DLD1 (cell line): Measurements from ENCODE around the gene PRKG1.

Experiments used
- in situ Hi-C: cut with HindIII; loops from 2 replicates; pipeline ENCODE4 v1.10.0; 2017; ENCODE audit warnings: low sequenced_read_pairs

Gene PRKG1

DNA sequence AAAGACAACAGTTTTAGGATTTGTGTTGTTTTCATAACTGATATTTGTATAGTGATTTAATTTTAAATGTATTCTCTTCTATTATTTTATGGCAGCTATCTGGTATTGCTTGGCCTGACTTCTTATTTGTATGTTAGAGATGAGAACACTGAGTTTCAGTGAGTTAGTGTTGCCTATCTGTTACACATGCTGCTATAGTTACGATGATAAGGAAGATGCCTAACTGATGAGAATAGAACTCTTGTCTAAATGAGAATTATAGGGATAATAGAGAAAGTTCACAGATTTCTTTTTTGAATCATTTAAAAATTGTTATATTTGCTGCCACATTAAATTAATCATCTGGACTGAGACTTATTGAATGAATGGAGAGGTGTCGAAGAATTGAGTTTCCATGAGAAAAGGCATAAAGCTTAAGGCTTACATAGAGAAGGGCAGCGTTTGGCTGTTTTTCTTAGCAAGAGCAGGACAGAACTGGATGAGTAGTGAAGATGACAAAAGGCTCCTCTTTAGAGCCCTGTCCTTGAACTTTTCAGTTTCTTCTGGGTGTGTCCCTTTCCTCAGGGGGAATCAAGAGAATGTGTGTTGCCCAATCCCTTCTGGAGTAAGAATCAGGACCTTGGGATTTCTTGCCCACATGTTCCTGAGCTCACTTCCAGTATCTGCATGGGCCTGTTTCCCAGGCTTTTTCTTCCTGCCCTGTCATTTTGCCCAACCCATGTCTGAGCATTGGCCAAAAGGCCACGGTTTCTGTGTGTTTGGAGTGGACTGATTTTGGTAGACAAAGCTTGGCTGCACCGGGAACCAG lies 820.7 kb downstream of the PRKG1 start:
- in situ Hi-C loops = no loop called here

DNA sequence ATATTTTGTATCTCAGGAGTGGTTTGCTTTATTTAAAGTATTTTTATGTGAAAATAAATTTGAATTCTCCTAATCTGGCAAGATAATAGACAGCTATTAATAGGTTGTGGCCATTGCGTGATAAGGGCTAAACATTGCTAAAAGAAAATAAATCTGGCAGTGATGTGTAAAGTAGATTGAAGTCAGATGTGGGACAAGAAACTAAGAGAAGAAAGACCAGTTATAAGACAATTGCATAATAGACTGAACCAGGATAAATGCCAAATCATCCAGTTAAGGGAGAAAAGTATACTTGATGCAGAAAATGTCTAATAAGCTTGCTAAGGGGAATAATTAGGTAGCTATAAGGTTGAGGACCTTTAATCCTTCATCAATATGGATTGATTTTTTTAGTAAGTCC lies 822.6 kb downstream of the PRKG1 start:
- in situ Hi-C loops = no loop called here

DNA sequence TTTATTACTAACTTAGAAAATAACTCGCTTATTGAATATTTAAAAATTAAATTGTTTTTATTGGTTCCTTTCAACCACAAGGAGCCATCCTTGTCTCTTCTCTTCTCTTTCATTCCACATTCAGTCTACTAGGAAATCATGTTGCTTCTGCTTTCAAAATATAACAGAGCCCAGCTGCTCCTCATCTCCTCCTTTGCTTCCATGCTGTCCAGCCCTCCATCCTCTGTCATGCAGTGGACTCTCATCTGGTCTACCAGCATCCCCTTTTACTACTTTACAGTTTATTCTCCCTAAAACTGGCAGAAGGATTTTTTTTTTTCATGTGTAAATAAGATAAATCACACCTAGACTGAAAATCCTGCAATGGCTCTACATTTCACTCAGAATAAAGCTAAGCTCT lies 823.3 kb downstream of the PRKG1 start:
- in situ Hi-C loops = no loop called here

DNA sequence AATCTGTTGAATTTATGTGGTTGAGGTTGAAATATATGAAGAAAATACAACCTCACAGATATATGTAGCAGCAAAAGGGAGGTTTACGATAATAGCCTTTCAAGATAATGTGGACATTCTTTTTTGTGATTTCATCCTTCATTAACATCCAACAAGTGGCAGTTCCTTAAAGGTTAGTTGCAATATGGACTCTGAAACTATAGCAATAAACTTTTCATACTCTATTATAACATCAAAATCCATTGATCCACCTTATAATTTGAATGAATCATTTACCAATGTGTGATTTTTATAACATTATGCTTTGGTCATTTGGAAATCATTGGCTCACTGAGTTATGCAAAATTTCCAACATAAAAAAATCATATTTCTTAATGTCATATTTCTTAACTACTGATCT lies 825.9 kb downstream of the PRKG1 start:
- in situ Hi-C loops = no loop called here

DNA sequence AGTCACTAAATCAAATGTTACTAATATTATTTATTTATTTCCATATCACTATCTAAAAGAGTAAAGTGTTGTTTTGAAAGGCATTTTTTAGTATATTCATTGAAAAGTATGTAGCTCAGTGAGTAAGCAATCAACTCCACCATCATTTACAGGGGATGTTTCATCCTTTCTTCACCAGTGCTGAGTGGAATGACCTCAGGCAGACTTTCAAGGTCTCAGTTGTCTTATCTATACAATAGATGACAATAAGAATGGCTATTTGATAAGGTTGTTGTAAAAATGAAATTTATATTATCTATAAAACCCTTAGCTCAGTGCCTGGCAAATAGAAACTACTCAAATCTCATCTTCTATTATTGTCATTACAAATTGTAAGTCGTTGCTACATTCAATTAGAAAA lies 829.4 kb downstream of the PRKG1 start:
- in situ Hi-C loops = no loop called here

DNA sequence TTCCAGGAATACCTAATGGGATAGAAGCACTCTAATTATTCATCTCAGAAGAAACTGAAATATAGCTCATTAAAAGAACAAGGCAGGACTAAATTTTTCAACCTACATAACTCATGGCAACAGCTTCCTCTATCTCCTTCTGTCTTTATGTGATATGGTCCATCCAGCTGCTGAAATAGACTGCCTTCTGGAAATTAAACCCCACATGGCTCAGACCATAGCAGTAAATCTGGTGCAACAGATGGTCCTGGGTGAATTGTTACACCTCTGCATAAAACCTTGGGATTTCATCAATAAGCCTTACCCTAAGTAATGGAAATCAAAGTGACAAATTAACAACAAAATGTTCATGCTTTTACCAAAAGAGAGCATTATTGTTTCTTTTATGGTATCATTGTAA lies 830.7 kb downstream of the PRKG1 start:
- in situ Hi-C loops = no loop called here

DNA sequence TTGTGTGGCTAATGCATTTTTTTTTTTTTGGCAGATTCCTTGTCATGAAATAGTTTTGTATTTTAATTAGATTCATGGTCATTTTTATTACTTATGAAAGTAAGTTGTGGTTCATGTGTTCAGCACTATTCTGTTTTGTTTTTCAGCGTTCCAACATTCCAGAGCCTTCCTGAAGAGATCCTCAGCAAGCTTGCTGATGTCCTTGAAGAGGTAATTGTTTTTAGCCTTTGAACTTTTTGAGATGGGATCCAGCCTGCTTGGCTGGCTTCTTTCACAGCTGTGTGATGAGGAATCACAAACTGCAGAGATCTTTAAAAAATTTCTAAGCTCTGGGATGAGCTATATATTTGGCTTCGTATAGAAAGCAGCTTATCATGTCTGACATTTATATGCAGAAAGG lies 833.1 kb downstream of the PRKG1 start:
- in situ Hi-C loops = no loop called here

DNA sequence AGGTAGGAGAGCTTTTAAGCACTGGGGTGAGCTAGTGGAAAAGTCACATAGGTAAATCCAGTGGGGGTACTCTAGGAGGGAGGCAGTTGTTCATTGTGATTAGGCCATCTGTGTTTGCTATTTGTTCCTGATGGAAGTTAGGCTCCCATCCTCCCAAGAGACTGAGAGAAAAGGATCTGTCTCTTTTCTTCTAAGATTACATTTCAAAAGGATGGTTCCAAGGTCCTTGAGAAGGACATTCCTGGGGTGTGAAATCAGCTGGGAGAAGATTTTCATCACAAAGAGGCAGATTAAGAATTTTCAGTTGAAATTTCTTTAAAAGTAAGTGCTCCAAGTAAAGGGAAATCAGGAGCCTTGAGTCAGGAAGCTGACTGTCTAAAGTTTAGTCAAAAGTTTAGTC lies 835.9 kb downstream of the PRKG1 start:
- in situ Hi-C loops = no loop called here

DNA sequence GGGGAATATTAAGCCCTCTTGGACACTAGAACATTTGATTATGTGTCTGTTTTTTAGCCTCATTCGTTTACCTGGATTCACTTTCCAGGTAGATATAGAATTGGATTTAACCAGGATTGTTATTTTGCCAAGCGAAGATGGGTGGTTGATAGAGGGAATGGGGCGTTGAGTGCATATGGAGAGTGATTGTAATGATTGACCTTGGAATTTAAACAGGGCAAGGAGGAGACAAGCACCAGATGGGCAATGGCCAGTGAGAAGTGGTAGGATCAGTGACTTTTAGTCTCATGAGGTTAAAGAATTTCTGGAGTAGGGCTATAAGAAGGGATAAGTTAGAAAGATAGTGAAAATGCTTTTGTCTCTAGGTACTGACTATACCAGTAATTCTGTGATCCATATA lies 836.3 kb downstream of the PRKG1 start:
- in situ Hi-C loops = no loop called here

DNA sequence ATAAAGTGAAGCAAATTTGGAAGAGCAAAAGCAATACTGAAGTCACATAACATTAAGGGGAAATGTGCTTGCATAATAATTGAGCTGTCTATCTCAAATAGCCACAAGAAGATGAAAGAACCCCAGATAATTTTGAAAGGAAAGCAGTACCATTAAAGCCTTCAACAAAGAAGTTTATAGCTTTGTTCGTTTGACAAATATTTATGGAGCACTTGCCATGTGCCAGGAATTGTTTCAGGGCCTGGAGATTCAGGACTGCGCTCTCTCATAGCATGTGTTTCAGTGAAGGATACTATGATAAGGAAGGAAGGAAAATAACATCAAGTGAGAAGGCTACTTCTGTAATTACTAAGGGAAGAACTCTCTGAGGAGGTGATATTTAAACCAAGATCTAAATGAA lies 837.4 kb downstream of the PRKG1 start:
- in situ Hi-C loops = no loop called here

DNA sequence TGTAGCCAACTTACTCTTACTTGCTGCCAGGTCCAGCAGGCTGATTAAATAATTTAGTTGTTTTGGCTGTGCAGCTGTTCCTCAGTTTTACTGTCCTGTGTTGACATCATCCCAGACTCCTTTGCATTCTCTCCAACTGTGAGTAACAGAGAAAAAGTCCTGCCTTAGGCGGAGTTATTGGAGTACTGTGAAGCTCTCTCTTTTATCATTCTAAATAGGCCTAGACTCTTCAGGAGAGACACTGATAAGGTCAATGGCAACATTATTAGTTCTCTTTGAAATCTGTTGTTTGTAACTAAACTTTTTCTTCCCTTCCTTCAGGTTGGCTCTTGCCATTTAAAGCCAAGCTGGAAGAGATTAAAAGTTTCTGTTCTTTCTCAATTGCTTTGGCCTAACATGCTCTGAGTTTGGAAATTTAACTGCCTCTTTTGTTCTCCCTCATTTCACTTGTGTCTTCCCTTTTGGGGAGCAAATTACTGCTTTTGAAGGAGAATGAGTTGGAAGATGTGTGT lies 840.8 kb downstream of the PRKG1 start:
- in situ Hi-C loops = no loop called here

DNA sequence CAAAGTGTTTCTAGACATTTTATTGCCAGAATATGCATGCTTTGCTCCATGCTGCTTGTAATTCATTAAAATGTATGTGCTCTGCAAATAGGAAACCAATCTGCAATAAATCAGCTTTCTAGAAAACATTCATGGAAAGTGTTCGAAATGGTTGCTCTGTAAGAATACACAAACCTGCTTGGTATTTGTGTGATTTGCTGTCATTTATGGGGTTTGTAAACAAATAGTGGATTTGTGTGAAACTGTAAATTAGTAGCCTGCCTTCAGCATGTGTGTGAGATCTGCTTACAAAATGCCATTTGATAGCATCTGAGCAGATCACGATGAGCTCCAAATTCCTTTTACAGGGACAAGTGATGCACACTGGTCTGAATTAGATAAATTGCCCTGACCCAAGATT lies 844.2 kb downstream of the PRKG1 start:
- in situ Hi-C loops = no loop called here

DNA sequence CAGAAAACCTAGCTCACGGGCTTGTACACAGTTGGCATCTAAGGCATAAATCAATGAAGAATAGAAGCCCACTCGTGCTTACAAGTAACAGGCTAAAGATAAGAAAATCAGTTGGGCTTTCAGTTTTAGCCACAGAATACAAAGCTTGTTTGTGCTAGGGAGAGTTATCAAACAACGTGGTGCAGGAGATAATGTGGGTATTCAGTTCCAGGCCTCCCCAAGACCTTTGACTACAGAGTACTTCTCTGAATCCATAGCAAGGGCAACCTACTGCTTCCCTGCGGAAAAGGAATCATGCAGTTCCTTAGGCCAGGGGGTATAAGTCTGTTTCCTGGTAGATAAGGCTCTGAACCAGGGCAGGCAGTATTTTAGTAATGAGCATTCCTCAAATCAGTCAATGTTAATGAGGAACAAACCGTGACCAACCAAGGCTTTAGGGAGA lies 844.6 kb downstream of the PRKG1 start:
- in situ Hi-C loops = no loop called here

DNA sequence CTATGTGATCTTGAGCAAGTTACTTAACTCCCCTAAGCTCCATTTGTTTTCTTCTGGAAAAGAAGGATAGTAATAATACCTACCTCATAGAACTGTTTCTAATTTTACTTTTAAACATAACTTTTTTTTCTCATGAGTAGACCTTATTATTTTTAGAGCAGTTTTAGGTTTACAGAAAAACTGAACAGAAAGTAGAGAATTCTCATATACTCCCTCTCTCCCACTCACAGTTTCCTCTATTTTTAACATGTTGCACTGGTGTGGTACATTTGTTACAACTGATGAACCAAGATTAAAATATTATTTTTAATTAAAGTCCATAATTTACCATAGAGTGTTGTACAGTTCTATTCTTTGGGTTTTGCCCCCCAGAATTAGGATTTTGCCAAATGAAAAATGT lies 846.4 kb downstream of the PRKG1 start:
- in situ Hi-C loops = no loop called here

DNA sequence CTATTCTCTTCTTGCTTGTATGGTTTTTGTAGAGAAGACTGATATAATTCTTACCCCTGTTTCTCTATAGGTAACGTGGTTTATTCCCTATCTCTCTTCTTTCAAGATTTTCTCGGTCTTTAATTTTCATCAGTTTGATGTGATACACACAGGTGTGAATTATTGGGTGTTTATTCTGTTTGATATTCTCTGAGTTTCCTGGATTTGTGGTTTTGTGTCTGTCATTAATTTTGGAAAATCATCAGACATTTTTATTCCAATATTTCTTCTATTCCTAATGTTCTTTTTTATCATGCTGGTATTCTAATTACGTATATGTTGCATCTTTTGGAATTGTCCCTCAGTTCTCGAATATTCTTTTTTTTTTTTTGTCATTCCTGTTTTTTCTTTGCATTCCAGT lies 850.1 kb downstream of the PRKG1 start:
- in situ Hi-C loops = no loop called here

DNA sequence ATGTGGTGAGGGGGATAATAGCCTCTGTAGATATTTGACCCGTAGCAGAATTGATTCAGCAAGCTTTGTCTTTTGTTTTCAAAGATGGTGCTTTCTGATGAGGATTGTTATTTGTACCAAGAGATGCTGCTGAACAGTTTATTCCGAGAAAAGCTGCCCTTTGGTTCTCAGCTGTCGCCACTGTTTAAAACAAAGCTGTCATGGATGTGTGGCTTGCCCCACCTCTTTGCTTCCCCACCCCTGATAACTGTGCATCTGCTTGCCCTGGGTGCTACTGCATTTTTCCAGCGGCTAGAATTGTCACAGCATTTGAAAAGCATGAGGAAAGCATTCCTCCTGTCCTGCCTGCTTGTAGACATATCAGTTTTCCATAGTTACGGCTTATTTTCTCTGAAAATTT lies 852.0 kb downstream of the PRKG1 start:
- in situ Hi-C loops = no loop called here

DNA sequence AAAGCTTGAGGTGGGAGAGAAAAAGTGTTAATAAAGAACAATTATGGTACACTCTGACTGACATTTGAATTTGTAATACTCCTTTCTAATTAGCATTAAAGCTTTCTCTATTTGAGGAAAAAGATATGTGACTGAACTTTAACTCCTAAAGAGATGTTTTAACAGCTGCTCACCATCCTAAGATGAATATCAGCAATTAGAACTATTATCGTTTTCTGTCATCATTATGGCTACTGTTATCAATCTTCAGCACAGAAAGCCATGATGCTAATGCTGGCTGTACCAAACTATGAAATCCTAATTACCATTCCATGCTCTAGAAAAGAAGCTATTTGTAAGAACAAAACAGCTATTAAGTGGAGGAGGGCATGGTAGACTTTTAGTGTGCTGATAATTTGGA lies 853.9 kb downstream of the PRKG1 start:
- in situ Hi-C loops = no loop called here

DNA sequence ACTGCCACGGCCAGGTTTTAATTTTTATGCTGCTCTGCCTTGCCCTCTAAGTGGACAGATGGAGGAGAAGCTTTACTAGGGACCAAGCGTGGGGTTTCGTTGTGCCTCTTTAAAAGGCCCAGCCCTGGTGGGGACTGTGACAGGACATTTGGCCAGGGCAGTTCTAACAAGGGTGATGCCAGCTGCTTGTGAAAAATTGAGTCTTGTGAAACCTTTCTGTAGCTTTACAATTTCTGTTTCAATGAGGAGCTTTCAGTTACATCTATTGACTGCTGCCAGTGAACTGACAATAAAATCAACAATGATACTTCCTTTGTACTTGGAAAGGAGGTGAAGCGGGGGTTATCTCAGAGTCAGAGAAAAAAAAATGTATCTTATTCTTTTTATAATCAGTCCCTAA lies 858.2 kb downstream of the PRKG1 start:
- in situ Hi-C loops = no loop called here

DNA sequence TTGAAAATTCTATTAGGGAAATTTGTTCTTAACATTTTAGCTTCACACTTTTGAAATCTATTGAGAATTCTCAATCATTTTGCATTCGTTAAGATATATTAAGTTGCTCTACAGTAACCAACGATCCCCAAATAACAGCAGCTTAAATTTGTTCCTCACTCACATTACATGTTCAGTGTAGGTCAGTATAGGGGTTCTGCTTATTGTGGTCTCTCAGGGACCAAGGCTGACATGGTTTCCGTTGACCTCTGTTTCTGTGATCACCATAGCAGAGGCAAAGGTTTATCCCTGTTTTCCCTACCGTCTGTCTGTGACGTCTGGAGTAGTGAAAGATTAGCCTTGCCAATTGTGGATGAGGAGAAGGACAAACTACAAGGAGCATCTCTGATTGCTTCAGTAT lies 860.1 kb downstream of the PRKG1 start:
- in situ Hi-C loops = no loop called here

DNA sequence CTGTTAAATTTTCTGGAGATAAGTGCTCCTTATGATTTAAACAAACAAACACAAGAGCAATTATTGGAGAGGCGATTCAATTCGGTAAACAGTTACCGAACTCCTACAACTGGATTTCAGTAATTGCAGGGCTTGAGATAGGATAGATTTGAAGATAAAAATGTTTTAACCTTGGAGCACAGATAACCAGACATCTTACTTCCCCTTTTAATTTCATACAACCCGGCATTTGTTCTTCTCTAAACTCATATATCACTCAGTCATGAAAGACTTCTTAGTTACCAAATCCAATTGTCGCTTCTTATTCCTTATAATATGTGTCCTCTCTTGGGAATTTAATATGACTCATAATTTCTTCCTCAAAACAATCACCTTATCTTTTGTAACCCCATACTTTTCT lies 861.1 kb downstream of the PRKG1 start:
- in situ Hi-C loops = no loop called here

DNA sequence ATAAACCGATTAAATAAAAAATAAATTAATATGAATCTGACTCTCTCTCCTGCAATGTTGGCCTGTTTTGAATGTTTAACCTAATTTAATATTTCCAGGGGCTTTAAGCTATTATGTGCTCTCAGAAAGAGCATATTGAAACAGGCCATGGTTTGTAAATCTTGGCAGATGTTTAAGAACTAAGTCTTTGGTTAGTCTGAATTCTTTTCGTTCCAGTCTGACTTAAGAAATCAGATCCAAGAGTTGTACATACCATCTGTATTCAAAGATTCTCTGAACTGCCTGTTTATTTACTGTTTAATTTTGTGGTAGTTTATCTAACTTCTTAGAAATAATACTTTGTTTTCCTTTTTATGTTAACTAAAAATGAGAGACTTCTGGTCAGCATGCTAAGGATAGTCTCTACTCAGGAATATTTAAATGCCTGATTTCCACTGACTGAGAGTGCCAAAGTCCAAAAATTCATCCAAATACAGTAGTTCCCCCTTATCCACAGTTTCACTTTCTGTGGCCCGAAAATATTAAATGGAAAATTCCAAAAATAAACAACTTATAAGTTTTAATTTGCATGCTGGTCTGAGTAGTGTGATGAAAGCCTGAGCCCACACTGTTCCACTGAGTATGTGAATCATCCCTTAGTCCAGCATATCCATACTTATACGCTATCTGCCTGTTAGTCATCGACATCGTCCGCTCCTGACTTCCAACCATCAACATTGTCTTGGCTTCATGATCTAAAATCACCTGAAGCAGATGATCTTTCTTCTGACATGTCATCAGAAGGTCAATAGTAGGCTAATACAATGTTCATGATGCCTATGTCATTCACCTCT lies 863.2 kb downstream of the PRKG1 start:
- in situ Hi-C loops = no loop called here

DNA sequence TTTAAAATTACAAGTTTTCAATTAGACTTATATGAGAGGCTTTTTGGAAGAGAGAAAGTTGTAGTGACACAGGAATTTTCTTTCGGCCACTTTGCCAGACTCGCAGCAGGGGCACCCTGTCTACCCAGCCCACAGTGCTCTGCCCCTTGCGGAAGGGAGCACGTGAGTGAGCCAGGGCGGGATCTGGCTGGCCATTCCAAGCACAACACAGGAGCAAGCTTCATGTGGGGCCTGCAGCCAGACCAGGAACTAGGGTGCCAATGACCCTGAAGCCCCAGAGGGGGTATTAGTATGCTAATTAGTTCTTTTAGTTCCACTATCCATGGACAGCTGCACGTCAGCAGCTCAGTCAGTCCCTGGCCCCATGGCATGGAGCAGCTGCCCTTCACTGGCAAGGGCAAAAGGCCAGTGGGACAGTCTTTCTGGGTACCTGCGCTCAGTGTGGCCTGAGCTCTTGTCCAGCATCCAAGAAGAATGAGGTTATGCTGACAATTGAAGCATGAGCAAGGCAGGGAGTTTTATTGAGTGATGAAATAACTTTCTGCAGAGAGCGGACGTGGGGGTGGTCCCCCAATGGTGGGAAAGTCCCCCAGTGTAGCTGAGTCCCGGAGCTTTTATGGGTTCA lies 876.2 kb downstream of the PRKG1 start:
- in situ Hi-C loops = no loop called here
